Hepatocyte (in vitro differentiated cells): ENCODE results near the gene MEF2D.

Source experiments
- EZH2 ChIP-seq: fragments of 200-600 bp; sonication (generic); IDR thresholded peaks from 2 replicates; pipeline ENCODE4 v1.6.1; 2016; ENCODE audit warnings: antibody characterized with exemption, mild to moderate bottlenecking, borderline replicate concordance
- TF ChIP-seq, protein P1 (sequence below): fragments of 200-600 bp; sonication (generic); IDR thresholded peaks from 2 replicates; pipeline ENCODE4 v1.5.1; 2016; ENCODE audit warnings: antibody characterized with exemption, mild to moderate bottlenecking; ENCODE audit not compliant: poor library complexity

DNA sequence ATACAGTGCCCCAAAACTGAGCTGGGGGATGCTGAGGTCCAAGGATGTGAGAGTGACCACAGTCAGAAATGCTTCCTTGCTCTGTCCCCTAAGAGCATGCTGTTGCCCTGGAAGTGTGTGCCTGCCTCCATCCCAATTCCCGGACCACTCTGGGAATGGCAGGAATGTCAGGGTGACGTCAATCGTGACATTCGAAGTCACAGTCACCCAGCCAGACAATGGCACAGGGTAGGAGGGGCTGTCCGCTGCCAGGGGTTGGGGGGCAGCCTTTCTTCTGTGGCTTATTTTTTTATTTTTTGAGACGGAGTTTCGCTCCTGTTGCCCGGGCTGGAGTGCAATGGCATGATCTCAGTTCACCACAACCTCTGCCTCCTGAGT lies 22.3 kb downstream of the MEF2D start:
- TF ChIP-seq, protein P1, sequence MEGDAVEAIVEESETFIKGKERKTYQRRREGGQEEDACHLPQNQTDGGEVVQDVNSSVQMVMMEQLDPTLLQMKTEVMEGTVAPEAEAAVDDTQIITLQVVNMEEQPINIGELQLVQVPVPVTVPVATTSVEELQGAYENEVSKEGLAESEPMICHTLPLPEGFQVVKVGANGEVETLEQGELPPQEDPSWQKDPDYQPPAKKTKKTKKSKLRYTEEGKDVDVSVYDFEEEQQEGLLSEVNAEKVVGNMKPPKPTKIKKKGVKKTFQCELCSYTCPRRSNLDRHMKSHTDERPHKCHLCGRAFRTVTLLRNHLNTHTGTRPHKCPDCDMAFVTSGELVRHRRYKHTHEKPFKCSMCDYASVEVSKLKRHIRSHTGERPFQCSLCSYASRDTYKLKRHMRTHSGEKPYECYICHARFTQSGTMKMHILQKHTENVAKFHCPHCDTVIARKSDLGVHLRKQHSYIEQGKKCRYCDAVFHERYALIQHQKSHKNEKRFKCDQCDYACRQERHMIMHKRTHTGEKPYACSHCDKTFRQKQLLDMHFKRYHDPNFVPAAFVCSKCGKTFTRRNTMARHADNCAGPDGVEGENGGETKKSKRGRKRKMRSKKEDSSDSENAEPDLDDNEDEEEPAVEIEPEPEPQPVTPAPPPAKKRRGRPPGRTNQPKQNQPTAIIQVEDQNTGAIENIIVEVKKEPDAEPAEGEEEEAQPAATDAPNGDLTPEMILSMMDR, result no peak
- TF ChIP-seq EZH2, result no peak
